ENCODE results near the gene FAXDC2.
"Not testable (repeated sequence)": the region's sequence is repeated elsewhere in the genome, so short reads cannot be mapped to it uniquely, and the experiment has no call there.

The FAXDC2 gene

DNA sequence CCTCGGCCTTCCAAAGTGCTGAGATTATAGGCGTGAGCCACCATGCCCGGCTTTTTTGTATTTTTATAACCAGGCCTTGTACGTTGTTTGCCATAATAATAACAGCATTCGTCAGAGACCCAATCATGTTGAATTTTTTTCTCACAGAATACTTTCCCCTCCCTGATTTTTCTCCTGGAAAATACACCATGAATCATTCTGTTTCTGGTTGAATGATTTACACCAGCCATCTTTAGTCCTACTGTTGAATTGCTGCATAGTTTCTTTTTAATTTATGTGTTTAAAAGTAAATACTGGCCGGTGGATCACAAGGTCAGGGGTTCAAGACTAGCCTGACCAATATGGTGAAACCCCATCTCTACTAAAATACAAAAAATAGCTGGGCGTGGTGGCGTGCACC is 11.5 kb upstream of the FAXDC2 start:
- DNase-seq (ENCODE audit: low read depth in 2 of 2) = no peak

DNA sequence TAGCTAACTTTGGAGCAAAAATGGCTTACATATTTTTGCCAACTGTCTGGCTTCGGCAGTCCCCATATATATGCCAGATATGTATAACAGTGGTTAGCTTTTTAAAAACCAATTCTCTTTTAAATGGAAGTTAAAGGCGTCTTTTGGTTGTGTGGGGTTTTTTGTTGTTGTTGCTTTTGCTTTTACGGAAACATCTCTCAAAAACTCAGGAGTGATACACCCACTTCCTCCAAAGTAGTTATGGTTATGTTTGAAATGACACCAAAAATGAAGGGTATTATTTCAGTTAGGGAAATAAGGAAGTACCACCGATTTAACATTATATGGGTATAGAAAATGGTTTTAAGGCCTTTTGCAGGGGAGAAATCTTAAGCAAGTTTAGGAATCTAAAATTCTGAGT is 10.4 kb upstream of the FAXDC2 start:
- no peak for DNase-seq (ENCODE audit: low read depth in 2 of 2)

DNA sequence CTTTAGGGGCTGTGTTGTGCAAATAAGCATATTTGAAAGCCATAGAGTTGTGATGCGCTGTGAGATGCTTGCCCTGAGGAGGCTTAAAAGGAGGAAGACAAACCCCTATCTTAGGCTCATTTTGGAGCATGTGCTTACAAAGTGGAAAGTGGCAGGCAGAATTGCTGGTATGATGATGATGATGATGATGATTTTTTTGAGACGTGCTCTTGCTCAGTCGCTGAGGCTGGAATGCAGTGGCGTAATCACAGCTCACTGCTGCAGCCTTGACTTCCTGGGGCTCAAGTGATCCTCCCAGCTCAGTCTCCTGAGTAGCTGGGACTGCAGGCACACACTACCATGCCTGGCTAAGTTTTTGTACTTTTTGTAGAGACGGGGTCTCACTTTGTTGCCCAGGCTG is 9.7 kb upstream of the FAXDC2 start:
- DNase-seq (ENCODE audit: low read depth in 2 of 2) = no peak

DNA sequence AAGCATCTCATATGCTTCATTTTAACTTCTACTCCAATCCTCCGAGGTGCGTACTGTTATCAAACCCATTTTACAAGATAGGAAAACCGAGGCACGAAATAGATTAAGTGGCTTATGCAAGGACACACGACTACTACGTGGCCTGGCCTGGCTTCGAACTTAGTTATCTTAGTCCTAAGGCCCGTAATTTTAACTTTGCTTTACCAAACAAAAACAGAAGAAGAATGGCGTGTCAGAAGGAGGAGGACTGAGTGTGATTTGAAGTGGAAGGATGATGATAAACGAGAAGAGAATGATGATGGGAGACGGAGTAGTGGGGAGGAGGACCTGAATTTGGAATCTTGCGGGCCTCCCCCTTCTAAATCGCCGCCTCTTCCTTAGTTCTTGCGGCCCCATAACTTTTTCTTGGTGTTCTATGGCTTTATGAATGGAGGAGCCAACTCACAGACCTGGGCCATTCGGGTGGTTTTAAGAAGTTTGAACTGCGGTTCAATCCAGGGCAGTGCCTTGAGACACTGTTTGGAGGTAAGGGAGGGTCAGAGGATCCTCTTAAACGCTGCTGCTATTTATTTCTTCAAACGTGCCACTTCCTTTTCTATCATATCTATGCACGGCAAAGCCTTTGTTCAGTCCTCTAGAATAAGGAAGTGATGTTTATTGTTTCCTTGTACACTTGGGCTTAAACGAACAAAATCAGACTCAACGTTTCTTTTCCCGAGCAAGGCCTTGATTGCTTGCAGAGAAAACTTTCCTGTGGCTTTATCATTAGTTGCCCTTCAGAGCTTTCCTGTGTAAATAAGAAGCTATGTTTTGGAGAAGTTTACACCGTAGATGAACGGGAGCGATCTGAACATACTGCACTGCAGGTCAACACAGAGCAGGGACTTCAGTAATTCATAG is 8.8 kb upstream of the FAXDC2 start:
- no peak for DNase-seq (ENCODE audit: low read depth in 2 of 2)

DNA sequence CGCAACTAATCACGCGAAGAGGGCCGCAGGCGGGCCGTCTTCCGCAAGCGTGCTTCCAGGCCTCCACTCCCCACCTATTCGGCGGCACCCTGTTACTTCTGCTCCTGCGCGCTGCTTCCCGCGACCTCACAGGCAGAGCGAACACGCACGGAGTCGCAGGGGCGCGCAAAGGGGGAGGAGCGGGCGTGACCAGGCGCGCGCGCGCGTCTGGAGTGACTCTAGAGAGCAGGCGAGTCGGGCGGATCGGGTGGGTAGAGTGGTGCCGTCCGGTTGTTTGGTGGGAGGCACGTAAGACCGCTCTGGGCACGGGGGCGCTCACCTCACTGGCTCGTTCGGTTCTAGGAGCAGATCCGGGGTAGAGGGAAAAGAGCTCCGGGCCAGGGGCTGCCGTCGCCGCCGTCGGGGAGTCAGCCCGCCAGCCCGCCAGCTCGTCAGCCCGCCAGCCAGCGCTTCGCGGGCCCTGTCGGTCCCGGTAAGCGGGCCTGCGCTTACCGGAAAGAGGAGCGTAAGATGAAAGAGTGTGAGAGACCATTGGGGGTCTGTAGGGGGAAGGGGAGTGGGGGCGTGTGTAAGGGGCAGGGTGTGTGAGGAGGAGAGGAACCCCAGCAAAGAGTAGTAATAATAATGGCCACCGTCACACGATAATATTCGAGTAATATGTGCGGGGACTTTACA is 8.0 kb upstream of the FAXDC2 start, which contains the start of gene CNOT8:
CNOT8 (plus strand) TSS at position 331 of the 675 bp plus-strand sequence. CDS start 4,652 bp downstream, outside the sequence.
- peak; percentile 95 to 97 for DNase-seq (ENCODE audit: low read depth in 2 of 2)

DNA sequence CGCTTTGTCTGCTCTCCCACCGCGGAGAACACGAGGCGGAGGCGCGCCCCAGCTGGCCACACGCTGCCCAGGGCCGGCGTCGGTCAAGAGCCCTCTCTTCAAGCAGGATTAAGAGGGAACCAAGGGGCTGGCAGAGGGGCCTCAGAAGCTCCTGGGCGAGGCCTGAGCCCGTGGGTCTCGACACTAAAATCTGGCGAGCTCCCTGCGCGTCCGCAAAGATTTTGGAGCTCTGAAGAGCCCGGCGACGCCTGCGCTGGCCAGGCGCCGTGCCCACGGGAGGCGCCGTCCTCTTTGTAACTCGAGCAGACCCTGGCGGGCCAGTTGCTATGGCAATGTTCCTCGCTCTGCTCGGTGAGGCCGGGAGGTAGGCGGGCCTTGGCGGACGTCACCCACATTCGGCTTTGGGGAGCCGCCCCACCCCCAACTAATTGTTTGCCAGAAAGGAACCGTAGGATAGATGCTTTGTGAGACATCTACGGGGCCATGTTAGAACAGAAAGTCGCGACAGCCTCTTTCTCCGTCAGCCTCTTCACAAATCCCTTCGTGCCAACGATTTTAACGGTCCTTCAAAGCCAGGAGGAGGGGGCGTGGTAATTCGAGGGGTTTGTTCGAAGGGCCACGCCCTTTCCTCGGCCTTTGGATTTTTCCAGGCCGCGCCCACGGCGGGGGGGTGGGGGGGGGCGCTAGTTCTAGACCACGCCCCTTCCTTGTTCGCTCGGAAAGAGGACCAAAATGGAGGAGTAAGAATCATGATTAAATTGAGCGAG is 7.3 kb upstream of the FAXDC2 start:
- DNase-seq (ENCODE audit: low read depth in 2 of 2) = peak; percentile 69 to 79

DNA sequence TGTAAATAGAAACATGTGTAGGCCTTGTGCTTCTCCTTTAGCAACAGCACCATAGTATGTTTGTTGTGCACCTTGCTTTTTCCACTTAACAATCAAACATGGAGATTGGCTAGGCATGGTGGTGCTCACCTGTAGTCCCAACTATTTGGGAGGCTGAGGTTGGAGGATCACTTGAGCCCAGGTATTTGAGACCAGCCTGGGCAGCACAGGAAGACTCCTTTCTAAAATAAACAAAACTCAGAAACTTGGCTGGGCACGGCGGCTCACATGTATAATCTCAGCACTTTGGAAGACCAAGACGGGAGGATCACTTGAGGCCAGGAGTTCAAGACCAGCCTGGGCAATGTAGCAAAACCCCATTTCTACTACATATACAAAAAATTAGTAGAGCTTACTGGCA is 948 bp upstream of the FAXDC2 start:
- DNase-seq (ENCODE audit: low read depth in 2 of 2) = no peak

DNA sequence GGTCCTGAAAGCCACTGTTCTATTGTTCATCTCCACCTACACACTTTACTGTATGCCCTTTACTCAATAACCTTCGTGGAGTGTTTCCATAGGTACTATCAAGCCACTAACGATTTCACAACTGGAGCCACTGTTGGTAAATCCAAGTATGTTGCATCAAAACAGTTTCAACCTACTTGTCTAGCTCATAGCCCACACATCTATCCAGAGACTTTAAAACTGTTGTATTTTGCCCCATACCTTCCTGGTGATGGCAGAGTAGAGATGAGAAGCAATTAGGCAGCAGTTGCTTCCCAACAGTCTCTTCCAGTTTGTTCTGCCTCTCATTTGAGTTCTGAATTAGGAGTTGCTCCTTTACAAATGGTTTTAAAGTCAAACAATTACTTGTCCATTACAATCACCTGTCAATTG is 607 bp downstream of the FAXDC2 start:
- DNase-seq (ENCODE audit: low read depth in 2 of 2) = no peak

DNA sequence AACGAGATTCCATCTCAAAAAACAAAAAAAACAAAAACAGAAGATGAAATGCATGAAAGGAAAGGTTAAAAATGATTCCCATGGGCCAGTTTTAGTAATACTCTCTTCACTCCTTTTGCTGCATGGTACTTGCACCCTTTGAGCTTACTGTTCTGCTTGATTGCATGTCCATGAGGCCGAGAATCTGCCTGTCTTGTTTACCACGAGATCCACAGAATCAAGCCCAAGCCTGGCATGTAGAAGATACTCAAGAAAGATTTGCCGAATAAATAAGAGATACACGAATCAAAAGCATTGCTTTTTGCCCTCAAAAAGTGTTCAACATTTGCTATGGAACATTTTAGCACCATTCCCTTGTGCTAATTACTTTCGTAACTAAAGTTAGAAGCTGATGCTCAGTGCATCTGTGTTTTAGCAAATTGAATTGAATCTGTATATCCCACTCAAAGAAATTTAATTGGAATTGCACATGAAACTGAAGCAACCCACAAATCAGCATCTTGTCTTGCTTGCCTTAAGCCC is 1.1 kb downstream of the FAXDC2 start:
- DNase-seq (ENCODE audit: low read depth in 2 of 2) = no peak

DNA sequence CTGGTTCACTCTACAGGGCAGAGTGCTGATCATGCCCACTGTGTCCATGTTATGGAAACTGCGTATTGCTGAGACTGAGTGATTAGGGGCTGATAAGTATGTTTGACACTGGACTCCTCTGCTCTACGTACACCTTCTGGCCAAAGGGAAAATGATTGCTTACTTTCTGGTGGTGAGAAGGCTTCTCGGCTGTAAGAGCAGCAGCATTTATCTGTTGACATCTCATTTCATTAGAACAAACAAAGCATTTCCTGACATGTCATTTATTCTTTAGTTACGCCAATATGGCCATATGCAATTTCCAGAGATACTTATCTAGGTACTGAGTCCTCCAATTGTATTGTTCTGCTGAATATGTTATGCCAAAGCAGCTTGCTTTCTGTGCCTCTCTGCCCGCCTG is 5.6 kb downstream of the FAXDC2 start:
- no peak for DNase-seq (ENCODE audit: low read depth in 2 of 2)

DNA sequence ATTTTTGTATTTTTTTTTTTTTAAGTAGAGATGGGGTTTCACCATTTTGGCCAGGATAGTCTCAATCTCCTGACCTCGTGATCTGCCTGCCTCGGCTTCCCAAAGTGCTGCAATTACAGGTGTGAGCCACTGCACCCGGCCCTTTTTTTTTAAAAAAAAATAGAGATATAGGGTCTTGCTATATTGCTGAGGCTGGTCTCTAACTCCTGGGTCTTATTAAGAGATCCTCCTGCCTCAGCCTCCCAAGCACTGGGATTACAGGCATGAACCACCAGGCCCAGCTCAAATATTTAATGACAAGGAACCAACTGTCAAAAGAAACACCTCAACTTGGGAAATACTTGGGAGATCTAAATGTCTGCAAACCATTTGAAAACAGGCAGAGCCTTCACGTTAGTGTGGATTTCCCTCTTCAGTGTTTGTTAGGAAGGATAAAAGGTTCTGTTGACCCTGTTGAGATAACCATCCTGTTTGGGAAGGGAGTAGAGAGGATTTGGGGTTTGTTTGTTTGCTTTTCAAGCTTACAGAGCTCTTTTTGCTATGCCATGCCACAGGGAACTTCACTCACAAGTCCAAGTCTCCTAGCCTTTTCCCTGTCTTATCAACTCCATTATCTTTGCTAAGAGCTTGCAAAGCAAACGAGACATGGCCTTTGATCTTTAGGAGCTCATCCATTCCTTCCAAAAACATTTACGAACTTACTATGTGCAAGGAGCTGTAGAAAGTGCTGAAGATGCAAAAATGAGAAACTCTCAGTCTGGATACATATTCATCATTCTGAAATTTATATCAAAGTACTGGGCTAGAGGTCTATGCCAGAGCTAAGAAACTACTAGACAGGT is 7.5 kb downstream of the FAXDC2 start:
- no peak for DNase-seq (ENCODE audit: low read depth in 2 of 2)

DNA sequence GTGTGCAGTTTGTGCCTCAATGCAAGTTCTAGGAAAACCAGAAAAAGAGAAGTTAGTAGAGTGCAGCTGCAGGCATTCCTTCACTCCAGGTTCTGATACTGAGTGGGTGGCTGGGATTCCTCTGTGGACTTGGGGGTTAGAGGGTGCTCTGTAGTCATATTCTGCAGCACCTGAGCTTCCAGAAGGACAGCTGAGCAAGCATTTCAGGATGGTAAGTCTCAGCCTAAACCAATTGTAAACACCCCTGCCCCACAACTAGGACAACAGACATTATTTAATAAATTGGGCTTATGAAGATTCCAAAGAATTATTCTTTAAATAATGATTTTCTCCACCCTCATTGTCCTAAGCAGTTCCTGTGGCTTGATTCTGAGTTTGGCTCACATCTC is 9.1 kb downstream of the FAXDC2 start:
- DNase-seq (ENCODE audit: low read depth in 2 of 2) = no peak

DNA sequence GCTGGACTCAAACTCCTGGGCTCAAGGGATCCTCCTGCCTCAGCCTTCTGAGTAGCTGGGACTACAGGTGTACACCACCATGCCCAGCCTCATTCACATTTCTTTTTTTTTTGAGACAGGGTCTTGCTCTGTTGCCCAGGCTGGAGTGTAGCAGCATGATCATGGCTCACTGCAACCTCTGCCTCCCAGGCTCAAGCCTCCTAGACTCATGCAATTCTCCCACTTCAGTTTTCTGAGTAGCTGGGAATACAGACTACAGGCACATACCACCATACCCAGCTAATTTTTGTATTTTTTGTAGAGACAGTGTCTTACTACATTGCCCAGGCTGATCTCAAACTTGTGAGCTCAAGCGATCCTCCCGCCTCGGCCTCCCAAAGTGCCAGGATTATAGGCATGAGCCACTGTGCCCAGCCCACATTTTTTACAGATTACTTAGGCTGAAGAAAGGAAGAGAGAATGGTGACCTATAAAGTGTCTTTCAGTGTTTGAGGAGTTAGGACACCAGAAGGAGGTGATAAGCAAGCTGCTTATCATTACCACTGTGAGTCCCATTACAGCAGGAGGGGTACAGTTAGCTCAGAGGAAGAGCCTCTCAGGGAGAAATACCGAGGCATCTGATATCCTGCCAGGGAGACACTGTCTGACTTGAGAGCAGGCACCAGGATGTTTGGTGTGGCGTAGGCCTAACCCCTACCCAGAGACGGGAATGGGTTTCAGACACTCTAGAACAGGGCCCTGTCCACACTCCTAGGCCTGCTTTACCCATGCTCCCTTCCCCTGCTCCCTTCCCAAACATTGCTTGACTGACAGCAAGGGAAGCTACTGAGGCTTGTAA is 9.7 kb downstream of the FAXDC2 start:
- DNase-seq (ENCODE audit: low read depth in 2 of 2) = no peak

DNA sequence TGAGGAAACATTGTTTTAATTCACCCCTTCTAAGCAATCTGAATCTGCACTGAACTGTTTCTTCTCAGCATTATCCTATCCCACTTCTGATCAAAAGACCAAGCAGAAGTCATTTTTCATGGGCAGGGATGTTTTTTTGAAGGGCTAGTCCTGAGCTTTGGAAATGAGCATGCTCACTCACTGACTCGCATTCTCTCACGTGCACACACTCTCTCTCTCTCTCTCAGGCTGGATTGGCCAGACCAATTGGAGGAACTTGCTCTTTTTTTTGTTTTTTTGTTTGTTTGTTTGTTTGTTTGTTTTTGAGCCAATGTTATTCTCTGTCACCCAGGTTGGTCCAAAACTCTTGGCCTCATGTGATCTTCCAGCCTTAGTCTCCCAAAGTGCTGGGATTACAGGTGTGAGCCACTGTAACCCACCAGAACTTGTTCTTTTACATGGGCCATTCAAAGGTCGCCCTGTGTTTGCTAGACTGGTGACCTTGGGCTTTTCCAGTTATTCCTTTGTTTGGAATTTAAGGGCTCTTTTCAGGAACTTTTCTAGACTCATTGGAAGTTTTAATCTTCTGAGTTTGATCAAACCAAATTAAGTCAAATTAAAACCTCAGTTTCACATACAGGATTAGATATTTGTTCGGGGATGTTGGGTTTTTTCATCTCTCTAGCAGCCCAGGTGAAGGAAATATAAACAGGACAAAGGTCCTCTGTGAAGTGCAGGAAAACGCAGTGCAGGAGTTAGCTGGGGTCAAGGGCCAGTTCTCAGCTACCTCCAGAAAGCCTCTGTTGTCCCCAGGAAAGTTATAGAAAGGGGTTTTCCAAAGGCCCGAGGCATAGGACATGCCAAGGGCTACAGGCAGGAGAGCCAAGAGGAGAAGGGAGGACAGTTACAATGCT is 13.1 kb downstream of the FAXDC2 start:
- DNase-seq (ENCODE audit: low read depth in 2 of 2) = no peak

DNA sequence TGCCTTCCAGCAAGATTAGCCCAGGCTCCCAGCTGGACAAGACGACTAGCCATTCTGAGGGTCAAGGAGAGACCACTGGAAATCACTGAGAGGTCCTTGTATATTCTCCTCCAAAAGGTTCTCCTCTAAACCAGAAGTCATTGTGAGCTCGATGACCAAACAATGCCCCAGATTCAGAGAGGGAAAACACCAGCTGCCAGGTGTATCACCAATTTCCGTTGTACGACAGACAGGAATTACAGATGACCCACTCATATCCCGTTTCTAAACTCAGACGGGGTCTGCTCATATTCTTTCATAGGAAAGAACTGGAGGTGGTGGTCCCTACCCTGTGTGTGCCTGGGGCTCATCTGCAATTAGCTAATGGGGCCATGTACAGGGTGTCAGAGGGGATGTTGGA is 14.2 kb downstream of the FAXDC2 start:
- DNase-seq (ENCODE audit: low read depth in 2 of 2) = no peak

DNA sequence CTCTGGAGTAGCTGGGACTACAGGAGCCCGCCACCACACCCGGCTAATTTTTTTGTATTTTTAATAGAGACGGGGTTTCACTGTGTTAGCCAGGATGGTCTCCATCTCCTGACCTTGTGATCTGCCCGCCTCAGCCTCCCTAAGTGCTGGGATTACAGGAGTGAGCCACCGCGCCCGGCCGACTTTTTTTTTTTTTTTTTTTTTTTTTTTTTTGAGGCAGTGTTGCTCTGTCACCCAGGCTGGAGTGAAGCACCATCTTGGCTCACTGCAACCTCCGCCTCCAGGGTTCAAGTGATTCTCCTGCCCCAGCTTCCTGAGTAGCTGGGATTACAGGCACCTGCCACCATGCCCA is 14.7 kb downstream of the FAXDC2 start:
- not testable (repeated sequence) for DNase-seq (ENCODE audit: low read depth in 2 of 2)

DNA sequence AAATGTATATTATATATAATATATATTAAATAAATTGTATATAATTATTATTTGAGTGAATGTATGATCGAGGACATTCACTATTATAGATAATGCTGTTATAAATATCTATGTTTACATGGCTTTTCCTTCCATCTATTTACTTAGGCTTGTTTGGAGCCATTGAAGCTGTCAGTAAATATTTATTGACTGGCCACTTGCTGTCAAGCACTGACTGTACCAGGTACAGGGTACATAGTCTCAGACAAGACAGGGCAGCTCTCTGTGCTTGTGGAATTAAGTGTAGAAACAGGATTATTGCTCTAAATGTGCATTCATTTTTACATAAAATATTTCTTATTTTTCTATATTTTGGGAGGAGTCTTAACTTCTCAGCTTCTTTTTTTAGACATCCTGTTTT is 16.4 kb downstream of the FAXDC2 start:
- no peak for DNase-seq (ENCODE audit: low read depth in 2 of 2)

DNA sequence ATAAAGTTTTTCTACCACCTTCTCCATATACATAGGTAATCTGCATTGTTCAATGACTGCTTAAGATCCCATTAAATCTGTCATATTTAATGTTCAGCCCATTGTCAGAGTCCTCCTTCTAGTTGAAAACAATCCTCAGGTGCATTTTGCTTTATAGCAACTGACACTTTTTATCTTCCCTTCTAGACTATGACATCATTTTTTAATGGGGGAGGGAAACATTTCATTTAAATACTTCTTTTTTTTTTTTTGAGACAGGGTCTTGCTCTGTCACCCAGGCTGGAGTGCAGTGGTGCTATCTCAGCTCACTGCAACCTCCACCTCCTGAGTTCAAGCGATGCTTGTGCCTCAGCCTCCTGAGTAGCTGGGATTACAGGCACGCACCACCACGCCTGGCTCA is 17.6 kb downstream of the FAXDC2 start:
- DNase-seq (ENCODE audit: low read depth in 2 of 2) = not testable (repeated sequence)

DNA sequence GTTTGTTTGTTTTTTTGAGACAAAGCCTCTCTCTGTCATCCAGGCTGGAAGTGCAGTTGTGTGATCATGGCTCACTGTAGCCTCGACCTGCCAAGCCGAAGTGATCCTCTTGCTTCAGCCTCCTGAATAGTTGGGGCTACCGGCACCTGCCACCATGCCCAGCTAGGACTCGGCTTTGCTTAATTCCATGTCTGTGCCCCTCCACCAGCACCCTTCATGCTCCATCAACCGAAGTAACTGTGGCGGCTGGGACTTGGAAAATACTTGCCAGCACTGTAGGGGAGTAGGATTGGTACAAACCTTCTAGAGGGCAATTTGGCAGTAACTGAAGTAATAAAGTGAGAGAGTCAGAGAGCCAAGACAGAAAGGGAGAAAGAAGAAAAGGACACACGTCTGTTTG is 19.0 kb downstream of the FAXDC2 start:
- no peak for DNase-seq (ENCODE audit: low read depth in 2 of 2)
